GM11168 (cell line): ENCODE data around the gene MTX2.
"Not testable (repeated sequence)": the region's sequence is repeated elsewhere in the genome, so short reads cannot be mapped to it uniquely, and the experiment has no call there.

Source experiments
- in situ Hi-C: fragments of 300-500 bp; cut with MboI; formaldehyde crosslinking; loops from one replicate; pipeline ENCODE4 v1.12.0; 2022; ENCODE audit warnings: low sequenced_read_pairs; ENCODE audit not compliant: unreplicated experiment

Gene MTX2

DNA sequence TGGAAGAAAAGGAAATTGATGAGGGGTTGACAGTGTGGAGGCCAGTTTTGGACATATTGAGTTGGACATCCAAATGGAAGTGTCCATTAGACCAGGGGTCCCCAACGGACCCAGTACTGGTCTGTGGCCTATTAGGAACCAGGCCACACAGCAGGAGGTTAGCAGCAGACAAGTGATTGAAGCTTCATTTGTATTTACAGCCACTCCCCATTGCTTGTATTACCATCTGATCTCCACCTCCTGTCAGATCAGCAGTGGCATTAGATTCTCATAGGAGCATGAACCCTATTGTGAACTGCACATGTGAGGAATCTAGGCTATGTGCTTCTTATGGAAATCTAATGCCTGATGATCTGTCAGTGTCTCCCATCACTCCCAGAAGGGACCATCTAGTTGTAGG is 99.1 kb downstream of the MTX2 start:
- in situ Hi-C loops = no loop called here

DNA sequence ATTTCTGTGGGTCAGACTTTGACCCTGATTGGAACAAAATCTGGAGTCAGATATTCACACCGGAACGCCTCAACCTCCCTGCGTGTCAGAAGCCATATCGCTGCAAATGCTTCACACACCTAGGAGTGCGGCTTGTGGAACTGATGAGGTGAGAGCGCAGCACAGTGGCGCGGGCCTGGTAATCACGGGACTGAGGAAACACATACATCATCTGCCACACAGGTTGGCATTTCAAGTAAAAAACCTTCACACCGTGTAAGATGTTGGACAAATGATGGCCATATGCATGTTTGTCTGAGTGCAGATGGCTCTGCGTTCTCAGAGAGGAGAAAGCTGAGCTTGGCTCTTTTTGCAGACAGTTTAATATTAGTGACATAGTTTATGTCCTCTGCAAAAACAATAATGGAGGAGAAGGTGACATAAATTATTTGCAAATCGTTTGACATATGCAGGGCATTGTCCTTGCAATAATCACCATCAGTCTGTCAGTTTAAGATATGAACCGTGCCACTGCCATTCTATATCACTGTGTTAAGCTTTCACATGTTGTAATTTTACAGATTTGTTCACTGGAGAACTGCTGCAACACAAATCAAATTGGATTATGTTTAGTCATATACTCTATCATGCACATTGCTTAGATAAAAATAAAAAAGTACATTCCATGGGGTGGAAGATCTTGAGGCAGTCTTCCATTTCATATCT is 101.4 kb downstream of the MTX2 start:
- in situ Hi-C loops = no loop called here

GRCh38 chr2:176373155-176373554 is 103.9 kb downstream of the MTX2 start:
- in situ Hi-C loops = not testable (repeated sequence)

GRCh38 chr2:176378323-176378722 is 109.1 kb downstream of the MTX2 start:
- in situ Hi-C loops = no loop called here

DNA sequence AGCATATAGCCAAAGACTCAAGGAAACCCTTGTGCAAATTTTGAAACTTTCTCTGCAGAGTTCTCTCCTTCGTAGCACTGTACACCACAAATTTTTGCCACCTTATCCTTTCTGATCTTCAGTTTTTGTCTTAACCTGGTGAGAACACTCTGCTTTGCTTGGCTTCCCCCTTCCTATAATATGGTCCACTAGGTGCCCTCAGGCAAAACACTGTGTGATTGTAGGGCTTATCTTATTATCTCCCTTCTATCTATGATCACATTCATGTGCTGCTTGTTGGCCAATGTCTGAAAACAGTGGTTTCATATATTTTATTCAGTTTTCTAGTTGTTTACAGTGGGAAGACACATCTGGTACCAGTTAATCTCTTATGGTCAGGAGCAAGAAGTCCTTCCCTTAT is 111.1 kb downstream of the MTX2 start:
- in situ Hi-C loops = no loop called here

DNA sequence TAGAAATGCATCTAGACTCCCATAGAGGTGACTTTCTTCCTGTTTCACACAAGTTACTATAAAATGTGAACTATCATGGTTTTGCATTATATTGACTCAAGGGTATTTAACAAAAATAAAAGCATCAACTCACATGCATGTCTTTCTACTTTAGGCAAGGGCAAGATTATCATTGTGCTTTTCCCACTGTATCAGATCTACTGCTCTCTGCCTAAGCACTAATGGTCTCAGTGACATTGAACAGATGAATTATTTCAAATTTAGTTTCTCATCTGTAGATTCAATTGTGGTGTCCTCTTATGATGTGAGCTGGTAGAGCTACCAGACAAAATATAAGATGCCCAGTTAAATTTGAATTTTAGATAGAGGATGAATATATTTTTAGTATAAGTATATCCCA is 113.9 kb downstream of the MTX2 start:
- in situ Hi-C loops = no loop called here

GRCh38 chr2:176383836-176384442 is 114.7 kb downstream of the MTX2 start:
- in situ Hi-C loops = no loop called here

DNA sequence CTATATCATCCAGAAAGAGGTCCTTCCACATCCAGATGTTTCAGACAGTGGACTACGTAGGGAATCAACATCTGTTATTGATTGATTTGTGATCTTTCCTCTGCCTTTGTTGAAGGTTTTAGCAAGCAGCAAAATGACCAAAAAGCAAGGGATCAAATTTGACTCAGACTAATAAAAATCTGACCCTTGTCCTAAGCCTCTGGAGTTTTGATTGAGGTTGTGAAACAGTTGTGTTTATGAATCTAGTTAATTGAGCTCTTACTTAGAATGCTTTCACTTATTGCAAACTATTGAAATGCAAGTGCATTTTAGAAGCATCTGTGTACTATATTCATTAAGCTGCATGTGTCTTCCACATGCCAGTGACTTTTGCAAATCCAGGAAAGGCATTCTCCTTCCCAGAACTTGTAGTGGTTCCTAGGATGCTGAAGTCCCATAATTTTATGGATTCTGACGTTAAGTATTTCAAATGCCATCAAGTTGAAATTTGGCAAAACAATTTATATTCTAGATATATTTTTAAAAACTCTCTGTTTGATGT is 116.0 kb downstream of the MTX2 start:
- in situ Hi-C loops = no loop called here

DNA sequence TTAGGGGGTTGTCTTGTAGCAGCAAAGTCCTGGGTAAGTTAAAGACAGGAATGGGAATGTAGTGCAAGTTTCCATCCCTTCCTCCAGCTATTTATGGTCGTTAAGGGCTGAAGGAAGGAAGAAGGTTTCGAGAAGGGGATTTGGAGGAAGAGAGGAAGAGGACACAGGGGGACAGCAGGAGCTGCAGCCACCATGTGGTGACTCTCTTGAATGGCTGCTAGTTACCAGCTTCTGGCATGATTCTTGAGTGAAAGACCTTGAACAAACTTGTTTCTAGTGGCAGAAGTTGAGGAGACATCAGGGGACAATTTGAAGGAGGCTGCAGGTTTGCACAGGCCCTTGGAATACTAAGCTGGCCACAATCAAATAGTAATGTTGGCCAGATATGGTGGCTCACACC is 116.6 kb downstream of the MTX2 start:
- in situ Hi-C loops = no loop called here
